Astrocyte of the cerebellum (primary cell): ENCODE measurements around the gene OR52B4.
"Not testable (repeated sequence)": the region's sequence is repeated elsewhere in the genome, so short reads cannot be mapped to it uniquely, and the experiment has no call there.

Experiments used
- DNase-seq: peaks from one replicate; pipeline ENCODE4 v3.0.0-alpha.2; 2011; ENCODE audit warnings: low read depth
- H3K4me3 ChIP-seq: 2 replicates; pipeline ENCODE4 v1.5.1; 2011; ENCODE audit warnings: mild to moderate bottlenecking, low read depth, low read length, moderate library complexity
- in situ Hi-C: cut with HindIII; loops from 2 replicates; pipeline ENCODE4 v1.10.0; 2017; ENCODE audit warnings: low sequenced_read_pairs
- TF ChIP-seq, protein P1 (sequence below): IDR thresholded peaks from 2 replicates; pipeline ENCODE4 v1.5.1; 2012; ENCODE audit warnings: low read length, low read depth, moderate library complexity, mild to moderate bottlenecking; ENCODE audit errors: missing control alignments

Gene OR52B4

GRCh38 chr11:4368286-4368685, at the start of gene OR52B4:
OR52B4 (minus strand) TSS chr11:4368386; CDS start chr11:4368295, 91 bp downstream.
- no peak for DNase-seq
- in situ Hi-C loops, result no loop called here
- TF ChIP-seq, protein P1, sequence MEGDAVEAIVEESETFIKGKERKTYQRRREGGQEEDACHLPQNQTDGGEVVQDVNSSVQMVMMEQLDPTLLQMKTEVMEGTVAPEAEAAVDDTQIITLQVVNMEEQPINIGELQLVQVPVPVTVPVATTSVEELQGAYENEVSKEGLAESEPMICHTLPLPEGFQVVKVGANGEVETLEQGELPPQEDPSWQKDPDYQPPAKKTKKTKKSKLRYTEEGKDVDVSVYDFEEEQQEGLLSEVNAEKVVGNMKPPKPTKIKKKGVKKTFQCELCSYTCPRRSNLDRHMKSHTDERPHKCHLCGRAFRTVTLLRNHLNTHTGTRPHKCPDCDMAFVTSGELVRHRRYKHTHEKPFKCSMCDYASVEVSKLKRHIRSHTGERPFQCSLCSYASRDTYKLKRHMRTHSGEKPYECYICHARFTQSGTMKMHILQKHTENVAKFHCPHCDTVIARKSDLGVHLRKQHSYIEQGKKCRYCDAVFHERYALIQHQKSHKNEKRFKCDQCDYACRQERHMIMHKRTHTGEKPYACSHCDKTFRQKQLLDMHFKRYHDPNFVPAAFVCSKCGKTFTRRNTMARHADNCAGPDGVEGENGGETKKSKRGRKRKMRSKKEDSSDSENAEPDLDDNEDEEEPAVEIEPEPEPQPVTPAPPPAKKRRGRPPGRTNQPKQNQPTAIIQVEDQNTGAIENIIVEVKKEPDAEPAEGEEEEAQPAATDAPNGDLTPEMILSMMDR, result no peak
- no peak within 1 kb of the TSS for H3K4me3 ChIP-seq

DNA sequence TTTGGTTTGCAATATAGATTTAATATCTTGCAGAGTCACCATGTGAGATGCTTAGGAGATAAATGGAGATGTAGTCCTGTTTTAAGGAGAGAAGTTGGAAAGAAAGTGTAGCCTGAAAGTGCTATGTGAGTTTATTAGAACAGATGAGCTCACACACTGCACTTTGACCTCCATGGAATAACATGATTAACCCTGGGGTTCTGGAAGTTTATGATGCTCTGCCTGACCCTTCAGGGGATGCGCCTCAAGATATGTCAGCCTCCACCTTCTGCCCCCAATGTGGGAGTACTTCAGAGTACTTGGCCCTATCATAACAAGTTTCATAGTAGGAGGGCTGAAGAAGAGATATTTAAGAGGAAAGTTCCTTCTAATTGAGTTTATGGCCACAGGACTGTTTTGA, 48.6 kb upstream of the OR52B4 start:
- TF ChIP-seq, protein P1, result no peak
- in situ Hi-C loops, result no loop called here
- no peak overlapping the region for H3K4me3 ChIP-seq
- no peak for DNase-seq

DNA sequence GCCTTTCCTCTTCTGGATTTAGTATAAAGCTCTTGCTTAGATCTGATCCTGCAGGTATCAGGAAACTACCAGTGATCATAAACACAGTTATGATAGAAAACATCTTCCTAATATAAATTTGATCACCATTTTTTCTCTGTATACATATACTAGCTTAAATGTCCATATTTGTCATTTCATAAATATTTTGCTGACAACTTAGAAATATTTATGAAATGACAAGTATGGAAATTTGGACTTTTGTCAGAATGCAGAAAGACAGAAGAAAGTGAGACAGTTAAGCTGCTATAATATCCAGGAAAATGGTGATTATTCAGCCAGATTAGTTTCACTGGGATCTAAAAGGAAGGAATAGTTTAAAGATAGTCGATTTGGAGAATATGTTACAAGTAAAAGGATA, 48.1 kb upstream of the OR52B4 start:
- TF ChIP-seq, protein P1, result no peak
- no peak for DNase-seq
- in situ Hi-C loops, result no loop called here
- no peak overlapping the region for H3K4me3 ChIP-seq

- H3K4me3 ChIP-seq, in situ Hi-C loops, DNase-seq: not testable (repeated sequence)
Observed at GRCh38 chr11:4406206-4406605, 38.0 kb upstream of the OR52B4 start.

DNA sequence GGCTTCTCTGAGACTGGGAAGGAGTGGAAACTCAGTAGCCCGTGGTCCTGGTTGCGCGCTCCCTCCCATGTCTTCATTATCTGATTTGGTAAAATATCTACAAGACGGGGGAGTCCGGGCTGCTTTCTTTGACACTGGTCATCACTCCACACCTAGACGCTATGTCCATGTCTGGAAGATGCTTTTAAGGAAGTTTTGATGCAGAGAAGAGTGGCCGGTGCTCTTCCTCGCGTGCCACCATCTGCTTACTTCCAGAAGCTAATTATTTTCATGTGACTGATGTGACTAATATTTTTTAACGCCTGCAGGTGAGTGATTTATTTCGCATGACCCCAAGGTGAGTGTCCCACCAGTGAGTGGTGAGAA, 25.7 kb upstream of the OR52B4 start:
- no peak for DNase-seq
- H3K4me3 ChIP-seq, result peak overlapping the region; percentile 62
- in situ Hi-C loops, result no loop called here
- TF ChIP-seq, protein P1, result no peak

GRCh38 chr11:4393209-4393857, 25.1 kb upstream of the OR52B4 start, which contains the start of gene TRIM21:
TRIM21 (minus strand) TSS chr11:4393702; CDS start chr11:4390409, 3,293 bp downstream.
- H3K4me3 ChIP-seq, result peak within 1 kb of the TSS; percentile 62
- in situ Hi-C loops, result no loop called here
- DNase-seq, result peak; percentile 56
- TF ChIP-seq, protein P1, result no peak

GRCh38 chr11:4388221-4388620, 20.0 kb upstream of the OR52B4 start:
- no peak overlapping the region for H3K4me3 ChIP-seq
- DNase-seq, result no peak
- TF ChIP-seq, protein P1, result no peak
- in situ Hi-C loops, result no loop called here
